NB4 (cell line): ENCODE data around the gene MAD1L1.
"Not testable (repeated sequence)": the region's sequence is repeated elsewhere in the genome, so short reads cannot be mapped to it uniquely, and the experiment has no call there.

Experiments
- DNase-seq: peaks from one replicate; pipeline ENCODE4 v3.0.0; 2010; ENCODE audit warnings: low read depth
- H3K4me3 ChIP-seq: one replicate; pipeline ENCODE4 v1.5.1; 2011; ENCODE audit warnings: mild to moderate bottlenecking, low read depth, low read length, moderate library complexity
- CTCF ChIP-seq: IDR thresholded peaks from one replicate; pipeline ENCODE4 v1.5.1; 2012; ENCODE audit warnings: low read depth, low read length
- MAX ChIP-seq: IDR thresholded peaks from 2 replicates; pipeline ENCODE4 v1.6.1; 2011; ENCODE audit warnings: low read depth, low read length
- MYC ChIP-seq: IDR thresholded peaks from 2 replicates; pipeline ENCODE4 v1.6.1; 2011; ENCODE audit warnings: low read depth, low read length
- POLR2A ChIP-seq: IDR thresholded peaks from 2 replicates; pipeline ENCODE4 v1.6.1; 2011; ENCODE audit warnings: mild to moderate bottlenecking; ENCODE audit not compliant: insufficient read length; ENCODE audit errors: extremely low read depth

The MAD1L1 gene

GRCh38 chr7:1829111-1829510 is 403.6 kb downstream of the MAD1L1 start:
- TF ChIP-seq CTCF = no peak
- no peak for TF ChIP-seq POLR2A
- TF ChIP-seq MYC = no peak
- no peak for TF ChIP-seq MAX
- no peak overlapping the region for H3K4me3 ChIP-seq
- DNase-seq = no peak

DNA sequence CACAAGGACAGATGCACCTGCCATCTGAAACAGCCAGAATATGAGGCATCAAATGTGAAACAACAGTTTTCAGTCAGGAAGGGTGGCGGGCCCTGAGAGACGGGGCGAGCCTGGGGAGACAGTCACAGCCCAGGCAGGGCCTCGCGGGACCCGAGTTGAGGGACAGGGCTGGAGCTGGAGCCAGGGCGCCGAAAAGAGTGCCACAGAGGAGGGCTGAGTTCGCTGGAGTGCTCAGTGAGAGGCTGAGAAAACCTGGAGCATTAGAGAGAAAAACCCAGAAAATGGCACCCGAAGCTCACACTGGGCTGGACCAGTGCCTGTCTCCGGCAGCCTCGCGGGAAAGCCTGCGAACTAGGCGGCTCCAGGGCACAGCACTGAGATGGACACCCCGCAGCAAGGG is 404.6 kb downstream of the MAD1L1 start:
- DNase-seq, H3K4me3 ChIP-seq: not testable (repeated sequence)

- not testable (repeated sequence) for DNase-seq, H3K4me3 ChIP-seq
Measured at GRCh38 chr7:1827521-1827981, 405.2 kb downstream of the MAD1L1 start.

DNA sequence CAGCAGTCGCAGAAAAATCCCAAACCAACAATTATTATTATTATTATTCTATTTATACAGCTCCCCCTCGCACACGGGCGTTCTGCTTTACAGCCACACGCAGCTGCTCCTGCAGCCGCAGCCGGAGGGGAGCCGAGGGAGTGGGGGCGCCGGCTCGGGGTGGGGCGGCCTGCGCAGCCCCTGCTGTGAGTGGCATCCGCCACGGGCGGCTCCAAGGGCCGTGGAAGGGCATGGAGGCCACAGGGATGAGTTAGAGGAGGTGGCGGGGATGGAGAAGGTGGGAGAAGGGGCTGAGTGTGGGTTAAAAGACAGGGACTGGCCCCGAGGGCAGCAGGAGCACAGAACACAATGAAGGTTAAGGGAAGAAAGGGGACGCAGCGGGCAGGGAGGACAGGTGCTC is 405.8 kb downstream of the MAD1L1 start:
- not testable (repeated sequence) for H3K4me3 ChIP-seq, DNase-seq

- TF ChIP-seq MYC (no peak), POLR2A (no peak), MAX (no peak), CTCF (no peak)
- no peak for DNase-seq
- H3K4me3 ChIP-seq = no peak overlapping the region
Measured at GRCh38 chr7:1825897-1826741, 406.6 kb downstream of the MAD1L1 start.

DNA sequence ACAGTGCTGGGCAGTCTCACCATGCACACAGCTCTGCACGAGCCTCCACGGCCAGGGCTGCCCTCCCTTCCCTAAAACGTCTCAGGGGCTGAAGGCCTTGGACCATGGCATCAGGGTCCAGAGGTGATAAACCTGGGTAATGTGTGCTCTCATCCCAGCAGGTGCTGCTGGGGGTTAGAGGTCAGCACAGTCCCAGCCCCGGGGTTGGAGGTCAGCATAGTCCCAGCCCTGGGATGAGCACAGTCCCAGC is 407.2 kb downstream of the MAD1L1 start:
- H3K4me3 ChIP-seq, DNase-seq: not testable (repeated sequence)

GRCh38 chr7:1824882-1825646 is 407.7 kb downstream of the MAD1L1 start:
- not testable (repeated sequence) for DNase-seq, H3K4me3 ChIP-seq

DNA sequence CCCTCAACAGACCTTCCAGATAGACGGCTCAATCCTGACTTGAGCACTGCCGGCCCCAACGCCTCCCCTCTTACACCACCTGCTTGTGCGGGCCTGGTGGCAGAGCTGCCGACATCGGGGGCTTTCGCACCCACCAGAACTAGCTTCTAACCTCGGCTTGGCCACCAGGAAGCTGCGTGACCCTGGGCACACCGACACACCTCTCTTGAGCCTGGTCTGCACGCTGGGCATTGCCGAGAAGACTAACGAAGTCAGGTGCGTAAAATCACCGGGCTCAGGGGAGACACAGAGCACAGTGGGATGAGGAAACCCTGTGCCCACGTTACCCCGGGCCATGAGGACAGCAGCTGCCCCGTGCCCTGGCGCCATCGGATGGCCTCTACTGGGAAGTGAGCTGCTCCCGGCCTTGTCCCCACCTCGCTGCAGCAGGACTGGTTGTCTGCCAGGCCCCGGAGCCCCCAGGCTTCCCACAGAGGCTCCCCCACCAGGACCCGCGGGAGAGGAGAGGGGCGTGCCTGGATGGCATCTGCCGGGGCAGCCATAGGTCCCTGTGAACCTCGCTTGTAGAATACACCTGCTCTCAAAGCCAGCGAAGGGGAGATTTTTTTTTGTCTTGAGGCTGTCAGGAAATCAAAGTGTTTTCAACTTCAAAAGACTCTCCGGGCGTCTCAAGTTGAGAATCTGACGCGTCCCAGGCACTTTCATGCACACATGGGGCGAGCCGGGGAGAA is 408.4 kb downstream of the MAD1L1 start:
- not testable (repeated sequence) for DNase-seq, H3K4me3 ChIP-seq

GRCh38 chr7:1823376-1824150 is 409.2 kb downstream of the MAD1L1 start:
- no peak for DNase-seq
- H3K4me3 ChIP-seq = no peak overlapping the region
- no peak for TF ChIP-seq POLR2A
- TF ChIP-seq MYC = no peak
- TF ChIP-seq MAX = no peak
- TF ChIP-seq CTCF = no peak
